ENCODE results near the gene APP.

APP gene

GRCh38 chr21:25858325-25858724 is 312.2 kb downstream of the APP start:
- no peak for DNase-seq

GRCh38 chr21:25857308-25858074 is 313.1 kb downstream of the APP start:
- no peak for DNase-seq

GRCh38 chr21:25855576-25855975 is 315.0 kb downstream of the APP start:
- no peak for DNase-seq

GRCh38 chr21:25850126-25850842 is 320.3 kb downstream of the APP start:
- DNase-seq: no peak

GRCh38 chr21:25848309-25848708 is 322.3 kb downstream of the APP start:
- DNase-seq: no peak

- DNase-seq: no peak
These were observed 324.8 kb downstream of the APP start for GRCh38 chr21:25845729-25846256.

GRCh38 chr21:25842925-25843324 is 327.6 kb downstream of the APP start:
- no peak for DNase-seq

- no peak for DNase-seq
These were observed 331.8 kb downstream of the APP start for GRCh38 chr21:25838809-25839208.

GRCh38 chr21:25837533-25838265 is 332.9 kb downstream of the APP start:
- no peak for DNase-seq

- DNase-seq: no peak
These were observed 334.2 kb downstream of the APP start for GRCh38 chr21:25836396-25836795.

GRCh38 chr21:25834381-25834780 is 336.2 kb downstream of the APP start:
- DNase-seq: no peak

- no peak for DNase-seq
These were observed 339.1 kb downstream of the APP start for GRCh38 chr21:25831300-25831960.

All from NCI-H1694 (cell line).